MCF 10A (cell line): ENCODE results near the gene CACNG8. TPM values are rescaled to one million over a fixed set of nuclear protein-coding genes. Genes with fewer than 3 reads are reported as not detected.
"Not testable (repeated sequence)": the region's sequence is repeated elsewhere in the genome, so short reads cannot be mapped to it uniquely, and the experiment has no call there.

Experiments used
- BruUV-seq: library from RNA; stranded (reverse); fragments of 400-500 nt; replicated peaks from 2 replicates; lab custom pipeline; 2021; lab: Mats Ljungman, UMichigan
- CTCF ChIA-PET: fragments of 300-600 bp; sonication (Branson Sonifier 250); formaldehyde crosslinking; extraction: SDS; loops from one replicate; lab custom pipeline; 2021; ENCODE audit warnings: antibody characterized with exemption, inconsistent platforms; lab: Yijun Ruan, JAX
- POLR2A ChIA-PET: fragments of 300-600, 350-650 bp; sonication (Branson Sonifier 250); formaldehyde crosslinking; extraction: SDS; loops from one replicate; lab custom pipeline; 2020; ENCODE audit warnings: antibody characterized with exemption, inconsistent platforms; lab: Yijun Ruan, JAX
- DNase-seq: peaks from one replicate; pipeline ENCODE4 v3.0.0-alpha.2; 2018; ENCODE audit not compliant: unreplicated experiment
- H3K27ac Mint-ChIP-seq: one replicate; pipeline ENCODE4 v1.8.0; 2022; ENCODE audit warnings: mild to moderate bottlenecking, low read depth, mixed read lengths; ENCODE audit not compliant: unreplicated experiment
- H3K27me3 Mint-ChIP-seq: one replicate; pipeline ENCODE4 v1.8.0; 2022; ENCODE audit warnings: mixed read lengths; ENCODE audit not compliant: insufficient read depth, unreplicated experiment
- H3K36me3 Mint-ChIP-seq: one replicate; pipeline ENCODE4 v1.8.0; 2022; ENCODE audit warnings: mild to moderate bottlenecking, moderate library complexity, mixed read lengths; ENCODE audit not compliant: insufficient read depth, unreplicated experiment
- H3K4me1 Mint-ChIP-seq: one replicate; pipeline ENCODE4 v1.8.0; 2022; ENCODE audit warnings: mixed read lengths; ENCODE audit not compliant: insufficient read depth, unreplicated experiment
- H3K4me3 Mint-ChIP-seq: one replicate; pipeline ENCODE4 v1.8.0; 2022; ENCODE audit warnings: mild to moderate bottlenecking, moderate library complexity, mixed read lengths; ENCODE audit not compliant: unreplicated experiment
- H3K9me3 Mint-ChIP-seq: one replicate; pipeline ENCODE4 v1.8.0; 2022; ENCODE audit warnings: mixed read lengths; ENCODE audit not compliant: unreplicated experiment
- CTCF ChIP-seq: fragments of 200-600 bp; IDR thresholded peaks from one replicate; pipeline ENCODE4 v1.8.0; 2022; ENCODE audit warnings: antibody characterized with exemption, mild to moderate bottlenecking; ENCODE audit not compliant: unreplicated experiment
- intact Hi-C: fragments of 100-400 bp; cut with micrococcal nuclease; formaldehyde crosslinking; loops from 2 replicates; pipeline ENCODE4 v1.14.1; 2022
- total RNA-seq: library from RNA; stranded (reverse); gene quantifications from 2 replicates; pipeline ENCODE4 v1.2.3, GENCODE V29; 2022

CACNG8 gene
- total RNA-seq, 1 experiment from 2014 or later = 0.16 TPM

GRCh38 chr19:53944933-53945332 lies 17.8 kb upstream of the CACNG8 start:
- no peak overlapping the region for H3K4me3 Mint-ChIP-seq
- CTCF ChIA-PET = interaction anchor here (0.7 to 0.8 kb wide), 2 partner anchors 38 to 476 kb away, joined by 3 read pairs; no protein-coding TSS in a partner anchor

GRCh38 chr19:53945441-53945840 lies 17.3 kb upstream of the CACNG8 start:
- DNase-seq = peak; percentile 5
- Mint-ChIP-seq H3K4me1 (no peaks in the 10 kb centered on the region), H3K27me3 (no peaks in the 10 kb centered on the region), H3K36me3 (no peaks in the 10 kb centered on the region), H3K27ac (no peak overlapping the region), H3K4me3 (no peak overlapping the region), H3K9me3 (peaks cover 9% of the 10 kb centered on the region)
- TF ChIP-seq CTCF = no peak
- ChIA-PET POLR2A (no interaction called here), CTCF (interaction anchor here (1.1 kb wide), 1 partner anchor 78 kb away, joined by 3 read pairs; no protein-coding TSS in a partner anchor)
- BruUV-seq = no TSS peak
- intact Hi-C loops = no loop called here

More at GRCh38 chr19:53944933-53945332, 17.8 kb upstream of the CACNG8 start:
- H3K9me3 Mint-ChIP-seq = peaks cover 9% of the 10 kb centered on the region
- no peak overlapping the region for H3K27ac Mint-ChIP-seq
- no peak for TF ChIP-seq CTCF
- H3K27me3 Mint-ChIP-seq = no peaks in the 10 kb centered on the region
- POLR2A ChIA-PET = interaction anchor here (1.0 kb wide), 1 partner anchor 11 kb away, joined by 3 read pairs; no protein-coding TSS in a partner anchor
- no peaks in the 10 kb centered on the region for H3K36me3 Mint-ChIP-seq
- H3K4me1 Mint-ChIP-seq = no peaks in the 10 kb centered on the region
- no TSS peak for BruUV-seq
- intact Hi-C loops = no loop called here
- DNase-seq = no peak

- intact Hi-C loops = no loop called here
- CTCF ChIA-PET = interaction anchor here (0.6 to 1.1 kb wide), 2 partner anchors 20 to 78 kb away, joined by 3 to 4 read pairs; no protein-coding TSS in a partner anchor
- no peak for TF ChIP-seq CTCF
- Mint-ChIP-seq H3K27ac (no peak overlapping the region), H3K36me3 (no peaks in the 10 kb centered on the region), H3K4me3 (no peak overlapping the region), H3K27me3 (no peaks in the 10 kb centered on the region), H3K4me1 (no peaks in the 10 kb centered on the region), H3K9me3 (peaks cover 9% of the 10 kb centered on the region)
- DNase-seq = no peak
- BruUV-seq = no TSS peak
- POLR2A ChIA-PET = no interaction called here
Measured at GRCh38 chr19:53945998-53946397, 16.7 kb upstream of the CACNG8 start.

GRCh38 chr19:53947624-53948023 lies 15.1 kb upstream of the CACNG8 start:
- no peaks in the 10 kb centered on the region for H3K27me3 Mint-ChIP-seq
- intact Hi-C loops = no loop called here
- TF ChIP-seq CTCF = no peak
- H3K36me3 Mint-ChIP-seq = no peaks in the 10 kb centered on the region
- ChIA-PET CTCF (interaction anchor here (0.5 to 0.8 kb wide), 3 partner anchors 75 to 1142 kb away, joined by 3 to 5 read pairs (median 3); no protein-coding TSS in a partner anchor), POLR2A (no interaction called here)
- peak; percentile 16 for DNase-seq
- no peaks in the 10 kb centered on the region for H3K4me1 Mint-ChIP-seq
- no peak overlapping the region for H3K4me3 Mint-ChIP-seq
- BruUV-seq = no TSS peak
- H3K27ac Mint-ChIP-seq = no peak overlapping the region
- H3K9me3 Mint-ChIP-seq = peaks cover 6% of the 10 kb centered on the region

GRCh38 chr19:53948611-53949010 lies 14.1 kb upstream of the CACNG8 start:
- H3K27ac Mint-ChIP-seq, H3K4me1 Mint-ChIP-seq, H3K9me3 Mint-ChIP-seq, intact Hi-C loops, BruUV-seq, POLR2A ChIA-PET, H3K36me3 Mint-ChIP-seq, DNase-seq, H3K27me3 Mint-ChIP-seq, H3K4me3 Mint-ChIP-seq: not testable (repeated sequence)
- CTCF ChIA-PET = interaction anchor here (0.8 to 1.2 kb wide), 2 partner anchors 13 to 74 kb away, joined by 5 read pairs; no protein-coding TSS in a partner anchor
